Measurements from ENCODE around the gene KDM6A. TPM values are rescaled to one million over a fixed set of nuclear protein-coding genes. Genes with fewer than 3 reads are reported as not detected.

KDM6A gene
- total and polyA plus RNA-seq, 2 donors (not counting 1 experiment from before 2014, with no cell fraction given): 33.3 to 57.0 TPM

DNA sequence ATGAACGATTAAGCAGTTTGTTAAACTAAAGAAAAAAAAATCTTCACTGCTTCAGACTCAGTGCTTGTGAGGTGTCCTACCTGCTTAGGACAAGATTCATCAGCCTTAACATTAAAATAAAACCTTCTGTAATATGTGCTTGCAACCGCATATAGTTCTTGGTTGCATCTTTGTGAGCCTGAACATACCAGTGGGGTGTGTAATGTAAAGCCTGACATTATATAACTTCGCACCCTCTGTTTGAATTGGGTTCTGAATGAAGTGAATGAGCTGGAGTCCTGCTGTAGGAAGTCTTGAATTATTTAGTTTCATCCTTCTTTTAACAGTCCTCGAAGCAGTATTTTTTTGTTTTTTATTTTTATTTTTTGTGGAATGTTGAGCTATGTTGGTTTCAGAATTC lies 3.1 kb downstream of the KDM6A start:
- H3K9me3 Mint-ChIP-seq (ENCODE audit: insufficient read depth): no peaks in the 10 kb centered on the region
- Histone ChIP-seq H3K9me3 (ENCODE audit: control extremely low read depth in 1 of 3, control insufficient read depth in 2 of 3, insufficient read depth in 1 of 3, low read length in 2 of 3) (no peaks in the 10 kb centered on the region), H3K9ac (ENCODE audit: low read length) (no peak overlapping the region), H3K4me1 (ENCODE audit: control insufficient read depth in 2 of 2, insufficient read depth in 2 of 2, low read length in 2 of 2) (peaks cover 12 to 30% of the 10 kb centered on the region in 2 donors), H3K79me2 (ENCODE audit: control insufficient read depth, insufficient read depth, low read length) (peaks cover 85% of the 10 kb centered on the region), H2AFZ (ENCODE audit: insufficient read depth, low read depth, low read length, poor library complexity, severe bottlenecking) (no peak overlapping the region), H3K27ac (ENCODE audit: low read length in 2 of 2) (no peak overlapping the region), H4K20me1 (ENCODE audit: control insufficient read depth, insufficient read depth, low read length, poor library complexity, severe bottlenecking) (peaks cover 46% of the 10 kb centered on the region), H3K4me3 (ENCODE audit: control extremely low read depth in 1 of 5, extremely low read depth in 1 of 5, insufficient read depth in 1 of 5, low read depth in 2 of 5, low read length in 4 of 5) (peak overlapping the region in 1 of 5 experiments; percentile 74), H3K4me2 (replicated peaks; ENCODE audit: low read depth, low read length, poor library complexity, severe bottlenecking) (peak overlapping the region; percentile 77), H3K27me3 (replicated peaks in 1 of 4; ENCODE audit: control extremely low read depth in 1 of 4, control insufficient read depth in 3 of 4, insufficient read depth in 4 of 4, low read length in 3 of 4) (no peaks in the 10 kb centered on the region), H3K36me3 (replicated peaks in 1 of 2; ENCODE audit: control extremely low read depth in 1 of 2, control insufficient read depth in 1 of 2, extremely low read depth in 1 of 2, insufficient read depth in 2 of 2, low read length in 1 of 2) (no peaks in the 10 kb centered on the region)
- ATAC-seq (ENCODE audit: low read depth) (no peak), DNase-seq (no peak)
- no peaks in the 10 kb centered on the region for H3K27me3 Mint-ChIP-seq
- peak overlapping the region; percentile 37 for H3K4me3 Mint-ChIP-seq
- H3K4me1 Mint-ChIP-seq: peaks cover 31% of the 10 kb centered on the region
- no peak overlapping the region for H3K27ac Mint-ChIP-seq
- no CpG with 5 or more reads among the region's 4 CpGs for WGBS (ENCODE audit: insufficient coverage)
- intact Hi-C loops (cut with micrococcal nuclease): no loop called here
- ChIA-PET POLR2A (interaction anchor here (0.6 kb wide), 1 partner anchor 250 kb away, joined by 5 read pairs; no protein-coding TSS in a partner anchor), CTCF (no interaction called here)
- TF ChIP-seq EZH2 (IDR thresholded peaks at IDR 0.05; ENCODE audit: borderline replicate concordance, insufficient read depth, low read depth, low read length, poor library complexity, severe bottlenecking): no peak

DNA sequence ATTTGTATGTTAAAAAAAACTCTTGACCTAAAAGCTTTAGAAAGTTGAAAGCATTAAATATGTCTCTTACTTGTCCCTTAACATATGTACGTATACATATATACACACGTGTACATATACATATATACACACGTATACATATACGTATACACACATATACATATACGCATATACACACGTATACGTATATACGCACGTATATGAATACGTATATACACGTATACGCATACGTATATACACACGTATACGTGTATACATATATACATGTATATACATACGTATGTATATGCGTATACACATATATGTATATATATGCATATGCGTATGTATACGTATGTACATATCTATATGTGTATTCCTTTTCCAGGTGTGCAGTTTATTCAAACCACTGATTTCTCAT lies 3.8 kb downstream of the KDM6A start:
- H3K4me1 ChIP-seq (ENCODE audit: control insufficient read depth in 2 of 2, insufficient read depth in 2 of 2, low read length in 2 of 2): peaks cover 7 to 23% of the 10 kb centered on the region in 2 donors
- no peak overlapping the region for H3K9ac ChIP-seq (ENCODE audit: low read length)
- H3K79me2 ChIP-seq (ENCODE audit: control insufficient read depth, insufficient read depth, low read length): peaks cover 88% of the 10 kb centered on the region
- DNase-seq (no peak), ATAC-seq (ENCODE audit: low read depth) (no peak)
- H2AFZ ChIP-seq (ENCODE audit: insufficient read depth, low read depth, low read length, poor library complexity, severe bottlenecking): no peak overlapping the region
- H3K27ac Mint-ChIP-seq: no peak overlapping the region
- POLR2A ChIA-PET: interaction anchor here (0.6 kb wide), 1 partner anchor 249 kb away, joined by 5 read pairs; no protein-coding TSS in a partner anchor
- H3K4me3 Mint-ChIP-seq: no peak overlapping the region
- no peaks in the 10 kb centered on the region for H3K9me3 Mint-ChIP-seq (ENCODE audit: insufficient read depth)
- H3K4me1 Mint-ChIP-seq: peaks cover 28% of the 10 kb centered on the region
- H3K4me2 ChIP-seq (replicated peaks; ENCODE audit: low read depth, low read length, poor library complexity, severe bottlenecking): no peak overlapping the region
- H3K27me3 Mint-ChIP-seq: no peaks in the 10 kb centered on the region
- H4K20me1 ChIP-seq (ENCODE audit: control insufficient read depth, insufficient read depth, low read length, poor library complexity, severe bottlenecking): peaks cover 53% of the 10 kb centered on the region
- no peak overlapping the region for H3K27ac ChIP-seq (ENCODE audit: low read length in 2 of 2)
- TF ChIP-seq, protein P1, sequence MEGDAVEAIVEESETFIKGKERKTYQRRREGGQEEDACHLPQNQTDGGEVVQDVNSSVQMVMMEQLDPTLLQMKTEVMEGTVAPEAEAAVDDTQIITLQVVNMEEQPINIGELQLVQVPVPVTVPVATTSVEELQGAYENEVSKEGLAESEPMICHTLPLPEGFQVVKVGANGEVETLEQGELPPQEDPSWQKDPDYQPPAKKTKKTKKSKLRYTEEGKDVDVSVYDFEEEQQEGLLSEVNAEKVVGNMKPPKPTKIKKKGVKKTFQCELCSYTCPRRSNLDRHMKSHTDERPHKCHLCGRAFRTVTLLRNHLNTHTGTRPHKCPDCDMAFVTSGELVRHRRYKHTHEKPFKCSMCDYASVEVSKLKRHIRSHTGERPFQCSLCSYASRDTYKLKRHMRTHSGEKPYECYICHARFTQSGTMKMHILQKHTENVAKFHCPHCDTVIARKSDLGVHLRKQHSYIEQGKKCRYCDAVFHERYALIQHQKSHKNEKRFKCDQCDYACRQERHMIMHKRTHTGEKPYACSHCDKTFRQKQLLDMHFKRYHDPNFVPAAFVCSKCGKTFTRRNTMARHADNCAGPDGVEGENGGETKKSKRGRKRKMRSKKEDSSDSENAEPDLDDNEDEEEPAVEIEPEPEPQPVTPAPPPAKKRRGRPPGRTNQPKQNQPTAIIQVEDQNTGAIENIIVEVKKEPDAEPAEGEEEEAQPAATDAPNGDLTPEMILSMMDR (IDR thresholded peaks at IDR 0.05): no peak
- no peak for TF ChIP-seq EZH2 (IDR thresholded peaks at IDR 0.05; ENCODE audit: borderline replicate concordance, insufficient read depth, low read depth, low read length, poor library complexity, severe bottlenecking)
- H3K9me3 ChIP-seq (ENCODE audit: control extremely low read depth in 1 of 3, control insufficient read depth in 2 of 3, insufficient read depth in 1 of 3, low read length in 2 of 3): no peaks in the 10 kb centered on the region
- intact Hi-C loops (cut with micrococcal nuclease): no loop called here
- H3K36me3 ChIP-seq (replicated peaks in 1 of 2; ENCODE audit: control extremely low read depth in 1 of 2, control insufficient read depth in 1 of 2, extremely low read depth in 1 of 2, insufficient read depth in 2 of 2, low read length in 1 of 2): no peaks in the 10 kb centered on the region
- CTCF ChIA-PET: no interaction called here
- H3K4me3 ChIP-seq (ENCODE audit: control extremely low read depth in 1 of 5, extremely low read depth in 1 of 5, insufficient read depth in 1 of 5, low read depth in 2 of 5, low read length in 4 of 5): no peak overlapping the region
- no peaks in the 10 kb centered on the region for H3K27me3 ChIP-seq (replicated peaks in 1 of 4; ENCODE audit: control extremely low read depth in 1 of 4, control insufficient read depth in 3 of 4, insufficient read depth in 4 of 4, low read length in 3 of 4)
- no CpG with 5 or more reads among the region's 19 CpGs for WGBS (ENCODE audit: insufficient coverage)

Measured in B cell (primary cell).